IMR-90 (cell line): ENCODE data around the gene WFDC5. TPM values are rescaled to one million over a fixed set of nuclear protein-coding genes. Genes with fewer than 3 reads are reported as not detected.

Source experiments
- ATAC-seq: fragments of 200-7000 bp; cut with Tn5 transposase; 2 replicates; pipeline ENCODE4 v1.9.1; 2020; ENCODE audit warnings: low read depth, mild to moderate bottlenecking, moderate library complexity
- BruUV-seq: library from RNA; stranded (reverse); fragments of 400-500 nt; replicated peaks from 2 replicates; lab custom pipeline; 2021; lab: Mats Ljungman, UMichigan
- CTCF ChIA-PET: fragments of 300-600 bp; formaldehyde crosslinking; extraction: SDS; loops from one replicate; lab custom pipeline; 2021; ENCODE audit warnings: antibody characterized with exemption; lab: Yijun Ruan, JAX
- POLR2A ChIA-PET: fragments of 300-600 bp; sonication (Branson Sonifier 250); formaldehyde crosslinking; loops from one replicate; lab custom pipeline; 2022; ENCODE audit warnings: antibody characterized with exemption; ENCODE audit not compliant: unreplicated experiment; lab: Charles Lee
- DNase-seq: peaks from one replicate; pipeline ENCODE4 v3.0.0; 2013
- H2AFZ ChIP-seq: replicated peaks from 2 replicates; pipeline ENCODE3; 2013; ENCODE audit warnings: low read length, mild to moderate bottlenecking; ENCODE audit not compliant: poor library complexity
- H2AK5ac ChIP-seq: 2 replicates; pipeline ENCODE4 v1.6.1; 2013; ENCODE audit warnings: low read depth, low read length, inconsistent platforms
- H2AK9ac ChIP-seq: replicated peaks from 2 replicates; pipeline ENCODE3; 2013; ENCODE audit warnings: mild to moderate bottlenecking, low read depth, low read length, moderate library complexity; ENCODE audit not compliant: poor library complexity
- H2BK120ac ChIP-seq: 2 replicates; pipeline ENCODE4 v1.6.1; 2013; ENCODE audit warnings: low read depth, low read length, inconsistent platforms
- H2BK15ac ChIP-seq: 3 replicates; pipeline ENCODE4 v1.6.1; 2013; ENCODE audit warnings: low read depth, low read length, inconsistent platforms
- H2BK20ac ChIP-seq: 2 replicates; pipeline ENCODE4 v1.6.1; 2013; ENCODE audit warnings: low read depth, mild to moderate bottlenecking, inconsistent platforms, low read length, moderate library complexity
- H2BK5ac ChIP-seq: 2 replicates; pipeline ENCODE4 v1.6.1; 2013; ENCODE audit warnings: mild to moderate bottlenecking, low read depth, low read length, inconsistent platforms; ENCODE audit not compliant: poor library complexity, severe bottlenecking
- H3K14ac ChIP-seq: replicated peaks from 2 replicates; pipeline ENCODE4 v1.6.1; 2013; ENCODE audit warnings: low read depth, low read length, inconsistent platforms
- H3K18ac ChIP-seq: 2 replicates; pipeline ENCODE4 v1.6.1; 2013; ENCODE audit warnings: low read depth, low read length, control low read depth
- H3K23ac ChIP-seq: 2 replicates; pipeline ENCODE4 v1.6.1; 2013; ENCODE audit warnings: low read depth, low read length, inconsistent platforms
- H3K27ac ChIP-seq: 2 replicates; pipeline ENCODE4 v1.5.1; 2013; ENCODE audit warnings: mild to moderate bottlenecking, control low read depth, low read length; ENCODE audit not compliant: insufficient read depth
- H3K27me3 ChIP-seq: 2 replicates; pipeline ENCODE4 v1.6.1; 2013; ENCODE audit warnings: low read length; ENCODE audit not compliant: control insufficient read depth, insufficient read depth
- H3K36me3 ChIP-seq: 2 replicates; pipeline ENCODE4 v1.6.1; 2013; ENCODE audit warnings: low read length, mixed read lengths; ENCODE audit not compliant: control insufficient read depth, insufficient read depth
- H3K4ac ChIP-seq: 2 replicates; pipeline ENCODE4 v1.6.1; 2013; ENCODE audit warnings: low read depth, low read length, inconsistent platforms
- H3K4me1 ChIP-seq: 2 replicates; pipeline ENCODE4 v1.6.1; 2013; ENCODE audit warnings: low read length, mixed read lengths; ENCODE audit not compliant: control insufficient read depth, insufficient read depth
- H3K4me2 ChIP-seq: 2 replicates; pipeline ENCODE4 v1.6.1; 2013; ENCODE audit warnings: low read depth, mild to moderate bottlenecking, control low read depth, low read length, moderate library complexity
- H3K4me3 ChIP-seq: 2 replicates; pipeline ENCODE4 v1.5.1; 2013; ENCODE audit warnings: low read depth, mild to moderate bottlenecking, control low read depth, low read length, moderate library complexity; ENCODE audit not compliant: insufficient read depth
- H3K56ac ChIP-seq: 2 replicates; pipeline ENCODE4 v1.6.1; 2013; ENCODE audit warnings: low read length, inconsistent platforms; ENCODE audit not compliant: insufficient read depth; ENCODE audit errors: extremely low read depth
- H3K79me1 ChIP-seq, 2 experiments: 2 replicates each; pipeline ENCODE4 v1.6.1; 2013; ENCODE audit warnings: low read length in 2 of 2, inconsistent platforms in 1 of 2, low read depth in 1 of 2
- H3K9ac ChIP-seq: 2 replicates; pipeline ENCODE4 v1.6.1; 2013; ENCODE audit warnings: low read depth, low read length, control low read depth
- H3K9me1 ChIP-seq: 2 replicates; pipeline ENCODE4 v1.6.1; 2013; ENCODE audit warnings: low read length, inconsistent platforms; ENCODE audit not compliant: insufficient read depth
- H3K9me3 ChIP-seq: 2 replicates; pipeline ENCODE4 v1.6.1; 2013; ENCODE audit warnings: low read length; ENCODE audit not compliant: control insufficient read depth, insufficient read depth
- H4K20me1 ChIP-seq: 2 replicates; pipeline ENCODE4 v1.6.1; 2013; ENCODE audit warnings: low read length, inconsistent platforms; ENCODE audit not compliant: insufficient read depth
- H4K5ac ChIP-seq: 2 replicates; pipeline ENCODE4 v1.6.1; 2013; ENCODE audit warnings: mild to moderate bottlenecking, low read depth, low read length, control low read depth
- H4K8ac ChIP-seq, 2 experiments: 2 replicates each; pipeline ENCODE4 v1.6.1; 2013; ENCODE audit warnings: low read depth in 2 of 2, low read length in 2 of 2, control low read depth in 1 of 2, inconsistent platforms in 1 of 2
- H4K91ac ChIP-seq: 2 replicates; pipeline ENCODE4 v1.6.1; 2013; ENCODE audit warnings: low read depth, low read length, inconsistent platforms; ENCODE audit not compliant: insufficient read depth
- BHLHE40 ChIP-seq: fragments of 150-350 bp; IDR thresholded peaks from 2 replicates; pipeline ENCODE4 v1.6.1; 2016; ENCODE audit warnings: mild to moderate bottlenecking, low read depth, low read length
- CEBPB ChIP-seq: IDR thresholded peaks from 2 replicates; pipeline ENCODE4 v1.6.1; 2012; ENCODE audit warnings: low read depth, low read length, improper control_type of control experiment
- CHD1 ChIP-seq: IDR thresholded peaks from 2 replicates; pipeline ENCODE4 v1.6.1; 2012; ENCODE audit warnings: low read depth, low read length, improper control_type of control experiment
- ELK1 ChIP-seq: fragments of 150-350 bp; IDR thresholded peaks from 2 replicates; pipeline ENCODE4 v1.6.1; 2016; ENCODE audit warnings: low read depth, mild to moderate bottlenecking, low read length, moderate library complexity, borderline replicate concordance
- FOS ChIP-seq: fragments of 150-350 bp; IDR thresholded peaks from 2 replicates; pipeline ENCODE4 v1.6.1; 2016; ENCODE audit warnings: low read depth, low read length
- MAFK ChIP-seq: IDR thresholded peaks from 2 replicates; pipeline ENCODE4 v1.6.1; 2012; ENCODE audit warnings: low read depth, low read length, improper control_type of control experiment
- MAZ ChIP-seq: IDR thresholded peaks from 2 replicates; pipeline ENCODE4 v1.6.1; 2012; ENCODE audit warnings: low read depth, mild to moderate bottlenecking, low read length, improper control_type of control experiment, moderate library complexity, borderline replicate concordance
- MXI1 ChIP-seq: IDR thresholded peaks from 2 replicates; pipeline ENCODE4 v1.6.1; 2012; ENCODE audit warnings: low read depth, mild to moderate bottlenecking, low read length, moderate library complexity, borderline replicate concordance
- NFE2L2 ChIP-seq: fragments of 150-350 bp; IDR thresholded peaks from 2 replicates; pipeline ENCODE4 v1.6.1; 2016; ENCODE audit warnings: low read depth, mild to moderate bottlenecking, low read length
- POLR2A ChIP-seq: IDR thresholded peaks from 2 replicates; pipeline ENCODE4 v1.6.1; 2012; ENCODE audit warnings: mild to moderate bottlenecking, low read depth, low read length
- RAD21 ChIP-seq: IDR thresholded peaks from 2 replicates; pipeline ENCODE4 v1.6.1; 2012; ENCODE audit warnings: low read length, improper control_type of control experiment
- RCOR1 ChIP-seq: IDR thresholded peaks from 2 replicates; pipeline ENCODE4 v1.6.1; 2012; ENCODE audit warnings: mild to moderate bottlenecking, low read length, improper control_type of control experiment; ENCODE audit not compliant: insufficient replicate concordance
- RFX5 ChIP-seq: IDR thresholded peaks from 2 replicates; pipeline ENCODE4 v1.8.0; 2012; ENCODE audit warnings: low read depth, mild to moderate bottlenecking, low read length, moderate library complexity
- SMC3 ChIP-seq: fragments of 150-350 bp; IDR thresholded peaks from 2 replicates; pipeline ENCODE4 v1.6.1; 2016; ENCODE audit warnings: low read depth, mild to moderate bottlenecking, antibody characterized with exemption, low read length, moderate library complexity
- WGBS, 2 experiments: methylation state at CpG; one replicate each; pipeline versions ENCODE4 v1.1.5 to v1.1.7; 2013; ENCODE audit warnings: missing lambda C conversion rate in 2 of 2; ENCODE audit not compliant: insufficient read length in 1 of 2; ENCODE audit errors: extremely low coverage in 2 of 2; 5-methylcytosine and 5-hydroxymethylcytosine counted together
- dilution Hi-C: fragments of 300-500 bp; cut with HindIII; formaldehyde crosslinking; loops from one replicate; pipeline ENCODE4 v1.14.3; 2018; ENCODE audit warnings: low sequenced_read_pairs; ENCODE audit not compliant: unreplicated experiment
- in situ Hi-C: fragments of 300-500 bp; cut with MboI; formaldehyde crosslinking; loops from 3 replicates; pipeline ENCODE4 v1.14.3; 2019; ENCODE audit warnings: low sequenced_read_pairs, inconsistent platforms, mixed read lengths
- intact Hi-C: fragments of 100-400 bp; cut with micrococcal nuclease; formaldehyde crosslinking; loops from 2 replicates; pipeline ENCODE4 v1.10.0; 2022
- polyA plus RNA-seq, 3 experiments: library from polyadenylated mRNA; depleted of rRNA; stranded (reverse); fragments of >200 nt; gene quantifications; 2 replicates each; pipeline ENCODE4 v1.2.3, GENCODE V29; 2012; ENCODE audit warnings: low replicate concordance in 1 of 3
- total RNA-seq: library from RNA; depleted of rRNA; stranded (reverse); fragments of >200 nt; gene quantifications from 2 replicates; pipeline ENCODE4 v1.2.3, GENCODE V29; 2012
- TF ChIP-seq, protein P1 (sequence below): fragments of 150-350 bp; IDR thresholded peaks from 2 replicates; pipeline ENCODE4 v1.6.1; 2017; ENCODE audit warnings: mild to moderate bottlenecking, antibody characterized with exemption, low read length, low read depth
- TF ChIP-seq, protein P2 (sequence below): conservative IDR thresholded peaks from 2 replicates; pipeline ENCODE4 v1.5.1; 2012; ENCODE audit warnings: mild to moderate bottlenecking, low read depth, low read length, improper control_type of control experiment

The WFDC5 gene
- total and polyA plus RNA-seq, 2 of the 4 experiments (the other 2 are of a cell fraction) = not detected

DNA sequence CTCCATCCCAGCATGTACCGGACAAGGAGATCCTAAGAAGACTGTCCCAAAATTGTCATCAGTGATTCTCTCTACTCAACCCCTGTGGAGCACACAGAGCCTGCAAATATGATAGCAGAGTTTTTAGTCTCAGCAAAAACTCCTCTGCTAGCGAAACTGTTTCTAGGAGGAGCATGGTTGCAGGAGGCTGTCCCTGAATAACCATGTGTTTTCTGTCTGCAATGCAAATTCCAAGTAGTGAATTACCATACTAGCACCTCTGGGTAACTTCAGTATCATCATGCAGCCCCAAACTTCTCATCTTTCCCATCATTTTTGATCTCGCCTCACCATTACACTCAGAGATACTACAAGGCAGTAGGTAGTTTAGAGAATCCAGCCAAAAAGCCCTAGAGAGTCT lies 34.1 kb upstream of the WFDC5 start:
- peaks cover 9% of the 10 kb centered on the region for H3K27me3 ChIP-seq
- no peak overlapping the region for H2BK5ac ChIP-seq
- no peak overlapping the region for H3K4me2 ChIP-seq
- H3K56ac ChIP-seq = no peak overlapping the region
- TF ChIP-seq RAD21 = no peak
- no peak for TF ChIP-seq MXI1
- no peak for TF ChIP-seq SMC3
- TF ChIP-seq RFX5 = no peak
- no peak for TF ChIP-seq CHD1
- TF ChIP-seq, protein P1, sequence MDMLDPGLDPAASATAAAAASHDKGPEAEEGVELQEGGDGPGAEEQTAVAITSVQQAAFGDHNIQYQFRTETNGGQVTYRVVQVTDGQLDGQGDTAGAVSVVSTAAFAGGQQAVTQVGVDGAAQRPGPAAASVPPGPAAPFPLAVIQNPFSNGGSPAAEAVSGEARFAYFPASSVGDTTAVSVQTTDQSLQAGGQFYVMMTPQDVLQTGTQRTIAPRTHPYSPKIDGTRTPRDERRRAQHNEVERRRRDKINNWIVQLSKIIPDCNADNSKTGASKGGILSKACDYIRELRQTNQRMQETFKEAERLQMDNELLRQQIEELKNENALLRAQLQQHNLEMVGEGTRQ = no peak
- TF ChIP-seq RCOR1 = no peak
- no peak for TF ChIP-seq MAZ
- no peak for TF ChIP-seq CEBPB
- no peak for TF ChIP-seq FOS
- no peak for TF ChIP-seq POLR2A
- TF ChIP-seq MAFK = no peak
- TF ChIP-seq ELK1 = no peak
- TF ChIP-seq, protein P2, sequence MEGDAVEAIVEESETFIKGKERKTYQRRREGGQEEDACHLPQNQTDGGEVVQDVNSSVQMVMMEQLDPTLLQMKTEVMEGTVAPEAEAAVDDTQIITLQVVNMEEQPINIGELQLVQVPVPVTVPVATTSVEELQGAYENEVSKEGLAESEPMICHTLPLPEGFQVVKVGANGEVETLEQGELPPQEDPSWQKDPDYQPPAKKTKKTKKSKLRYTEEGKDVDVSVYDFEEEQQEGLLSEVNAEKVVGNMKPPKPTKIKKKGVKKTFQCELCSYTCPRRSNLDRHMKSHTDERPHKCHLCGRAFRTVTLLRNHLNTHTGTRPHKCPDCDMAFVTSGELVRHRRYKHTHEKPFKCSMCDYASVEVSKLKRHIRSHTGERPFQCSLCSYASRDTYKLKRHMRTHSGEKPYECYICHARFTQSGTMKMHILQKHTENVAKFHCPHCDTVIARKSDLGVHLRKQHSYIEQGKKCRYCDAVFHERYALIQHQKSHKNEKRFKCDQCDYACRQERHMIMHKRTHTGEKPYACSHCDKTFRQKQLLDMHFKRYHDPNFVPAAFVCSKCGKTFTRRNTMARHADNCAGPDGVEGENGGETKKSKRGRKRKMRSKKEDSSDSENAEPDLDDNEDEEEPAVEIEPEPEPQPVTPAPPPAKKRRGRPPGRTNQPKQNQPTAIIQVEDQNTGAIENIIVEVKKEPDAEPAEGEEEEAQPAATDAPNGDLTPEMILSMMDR = no peak
- no peak for TF ChIP-seq NFE2L2
- no peak for TF ChIP-seq BHLHE40
- in situ Hi-C loops = no loop called here
- no peak overlapping the region for H3K4ac ChIP-seq
- H3K23ac ChIP-seq = no peak overlapping the region
- dilution Hi-C loops = no loop called here
- no peaks in the 10 kb centered on the region for H4K20me1 ChIP-seq
- H4K5ac ChIP-seq = no peak overlapping the region
- H3K14ac ChIP-seq = no peak overlapping the region
- no peak overlapping the region for H2BK120ac ChIP-seq
- no peak overlapping the region for H2AK5ac ChIP-seq
- ChIA-PET CTCF (no interaction called here), POLR2A (no interaction called here)
- intact Hi-C loops = no loop called here
- ATAC-seq (no peak), DNase-seq (no peak)
- H3K36me3 ChIP-seq = no peaks in the 10 kb centered on the region
- no peak overlapping the region for H3K4me3 ChIP-seq
- no peaks in the 10 kb centered on the region for H3K79me1 ChIP-seq
- H2BK15ac ChIP-seq = no peak overlapping the region
- H4K91ac ChIP-seq = no peak overlapping the region
- no peak overlapping the region for H2AFZ ChIP-seq
- H3K4me1 ChIP-seq = no peaks in the 10 kb centered on the region
- H3K18ac ChIP-seq = no peak overlapping the region
- H3K9me1 ChIP-seq = no peaks in the 10 kb centered on the region
- WGBS, 2 experiments = no CpG with 5 or more reads among the region's 3 CpGs
- no peak overlapping the region for H3K9ac ChIP-seq
- no peak overlapping the region for H4K8ac ChIP-seq
- H2BK20ac ChIP-seq = no peak overlapping the region
- BruUV-seq = no TSS peak
- no peak overlapping the region for H2AK9ac ChIP-seq
- no peak overlapping the region for H3K27ac ChIP-seq
- H3K9me3 ChIP-seq = no peaks in the 10 kb centered on the region
